ENCODE results near the gene CREG2.

Gene CREG2

GRCh38 chr2:101387151-101387834, at the start of gene CREG2:
Gene CREG2, minus strand, starts transcription at chr2:101387503. Its CDS starts 46 bp downstream, at chr2:101387457.
- DNase-seq, result no peak

GRCh38 chr2:101435001-101435862, 47.9 kb upstream of the CREG2 start:
- DNase-seq, result no peak

GRCh38 chr2:101433465-101433864, 46.2 kb upstream of the CREG2 start:
- DNase-seq, result no peak

GRCh38 chr2:101432411-101433181, 45.3 kb upstream of the CREG2 start:
- no peak for DNase-seq

- DNase-seq, result no peak
Observed at GRCh38 chr2:101431486-101431885, 44.2 kb upstream of the CREG2 start.

- DNase-seq, result no peak
Observed at GRCh38 chr2:101430156-101430555, 42.9 kb upstream of the CREG2 start.

- DNase-seq, result no peak
Observed at GRCh38 chr2:101429453-101429852, 42.1 kb upstream of the CREG2 start.

GRCh38 chr2:101428422-101429176, 41.3 kb upstream of the CREG2 start:
- no peak for DNase-seq

- DNase-seq, result no peak
Observed at GRCh38 chr2:101427743-101428142, 40.4 kb upstream of the CREG2 start.

GRCh38 chr2:101427240-101427639, 39.9 kb upstream of the CREG2 start:
- DNase-seq, result no peak

- DNase-seq, result no peak
Observed at GRCh38 chr2:101426822-101427221, 39.5 kb upstream of the CREG2 start.

- DNase-seq, result no peak
Observed at GRCh38 chr2:101420623-101421022, 33.3 kb upstream of the CREG2 start.

GRCh38 chr2:101419096-101419663, 31.9 kb upstream of the CREG2 start:
- no peak for DNase-seq

- DNase-seq, result no peak
Observed at GRCh38 chr2:101418460-101419095, 31.3 kb upstream of the CREG2 start.

- no peak for DNase-seq
Observed at GRCh38 chr2:101416609-101417008, 29.3 kb upstream of the CREG2 start.

GRCh38 chr2:101415884-101416283, 28.6 kb upstream of the CREG2 start:
- no peak for DNase-seq

GRCh38 chr2:101415220-101415619, 27.9 kb upstream of the CREG2 start:
- no peak for DNase-seq

GRCh38 chr2:101412092-101412694, 24.9 kb upstream of the CREG2 start:
- no peak for DNase-seq

GRCh38 chr2:101410746-101411145, 23.4 kb upstream of the CREG2 start:
- no peak for DNase-seq

GRCh38 chr2:101410114-101410513, 22.8 kb upstream of the CREG2 start:
- no peak for DNase-seq

- no peak for DNase-seq
Observed at GRCh38 chr2:101409699-101410098, 22.4 kb upstream of the CREG2 start.

All from NCI-H1436 treated with DMSO at 0.1 percent for 48 hours (cell line).